Parathyroid adenoma (tissue), 2 donors: ENCODE data around the gene ALDH1L1.

ENCODE experiments used
- H2AFZ ChIP-seq: fragments of 300-600 bp; sonication (generic); one replicate; pipeline ENCODE4 v1.7.0; 2017; ENCODE audit warnings: antibody characterized with exemption, mild to moderate bottlenecking
- H3K27ac ChIP-seq: fragments of 300-600 bp; sonication (generic); one replicate; pipeline ENCODE4 v1.7.0; 2017
- H3K27me3 ChIP-seq: fragments of 300-600 bp; sonication (generic); one replicate; pipeline ENCODE4 v1.7.0; 2017; ENCODE audit warnings: low read length; ENCODE audit not compliant: control insufficient read depth, insufficient read depth
- H3K36me3 ChIP-seq: fragments of 300-600 bp; sonication (generic); one replicate; pipeline ENCODE4 v1.7.0; 2017; ENCODE audit warnings: low read length; ENCODE audit not compliant: control insufficient read depth, insufficient read depth
- H3K4me1 ChIP-seq: fragments of 300-600 bp; sonication (generic); one replicate; pipeline ENCODE4 v1.7.0; 2017; ENCODE audit warnings: control low read depth
- H3K4me2 ChIP-seq: fragments of 300-600 bp; sonication (generic); one replicate; pipeline ENCODE4 v1.7.0; 2017; ENCODE audit warnings: low read length
- H3K4me3 ChIP-seq: fragments of 300-600 bp; sonication (generic); one replicate; pipeline ENCODE4 v1.7.0; 2017; ENCODE audit warnings: low read depth, low read length
- H3K79me2 ChIP-seq: fragments of 300-600 bp; sonication (generic); one replicate; pipeline ENCODE4 v1.7.0; 2017; ENCODE audit warnings: control low read depth
- H3K9ac ChIP-seq: fragments of 300-600 bp; sonication (generic); one replicate; pipeline ENCODE4 v1.7.0; 2017; ENCODE audit warnings: mild to moderate bottlenecking
- H3K9me3 ChIP-seq: fragments of 300-600 bp; sonication (generic); one replicate; pipeline ENCODE4 v1.7.0; 2017; ENCODE audit warnings: low read length; ENCODE audit not compliant: control insufficient read depth
- TF ChIP-seq, protein P1 (sequence below): fragments of 300-600 bp; sonication (generic); IDR thresholded peaks from one replicate; pipeline ENCODE4 v1.7.0; 2017; ENCODE audit warnings: antibody characterized with exemption, mild to moderate bottlenecking
- donor health status: primary hyperparathyroidism.

ALDH1L1 gene

GRCh38 chr3:126157083-126157768 is 23.2 kb downstream of the ALDH1L1 start:
- H3K9ac ChIP-seq: no peak overlapping the region
- H3K4me1 ChIP-seq: no peaks in the 10 kb centered on the region
- H3K4me2 ChIP-seq: no peak overlapping the region
- H3K79me2 ChIP-seq: no peaks in the 10 kb centered on the region
- TF ChIP-seq, protein P1, sequence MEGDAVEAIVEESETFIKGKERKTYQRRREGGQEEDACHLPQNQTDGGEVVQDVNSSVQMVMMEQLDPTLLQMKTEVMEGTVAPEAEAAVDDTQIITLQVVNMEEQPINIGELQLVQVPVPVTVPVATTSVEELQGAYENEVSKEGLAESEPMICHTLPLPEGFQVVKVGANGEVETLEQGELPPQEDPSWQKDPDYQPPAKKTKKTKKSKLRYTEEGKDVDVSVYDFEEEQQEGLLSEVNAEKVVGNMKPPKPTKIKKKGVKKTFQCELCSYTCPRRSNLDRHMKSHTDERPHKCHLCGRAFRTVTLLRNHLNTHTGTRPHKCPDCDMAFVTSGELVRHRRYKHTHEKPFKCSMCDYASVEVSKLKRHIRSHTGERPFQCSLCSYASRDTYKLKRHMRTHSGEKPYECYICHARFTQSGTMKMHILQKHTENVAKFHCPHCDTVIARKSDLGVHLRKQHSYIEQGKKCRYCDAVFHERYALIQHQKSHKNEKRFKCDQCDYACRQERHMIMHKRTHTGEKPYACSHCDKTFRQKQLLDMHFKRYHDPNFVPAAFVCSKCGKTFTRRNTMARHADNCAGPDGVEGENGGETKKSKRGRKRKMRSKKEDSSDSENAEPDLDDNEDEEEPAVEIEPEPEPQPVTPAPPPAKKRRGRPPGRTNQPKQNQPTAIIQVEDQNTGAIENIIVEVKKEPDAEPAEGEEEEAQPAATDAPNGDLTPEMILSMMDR: no peak
- H3K9me3 ChIP-seq: no peaks in the 10 kb centered on the region
- no peak overlapping the region for H3K27ac ChIP-seq
- no peak overlapping the region for H3K4me3 ChIP-seq
- H2AFZ ChIP-seq: no peak overlapping the region
- no peaks in the 10 kb centered on the region for H3K27me3 ChIP-seq
- H3K36me3 ChIP-seq: no peaks in the 10 kb centered on the region

DNA sequence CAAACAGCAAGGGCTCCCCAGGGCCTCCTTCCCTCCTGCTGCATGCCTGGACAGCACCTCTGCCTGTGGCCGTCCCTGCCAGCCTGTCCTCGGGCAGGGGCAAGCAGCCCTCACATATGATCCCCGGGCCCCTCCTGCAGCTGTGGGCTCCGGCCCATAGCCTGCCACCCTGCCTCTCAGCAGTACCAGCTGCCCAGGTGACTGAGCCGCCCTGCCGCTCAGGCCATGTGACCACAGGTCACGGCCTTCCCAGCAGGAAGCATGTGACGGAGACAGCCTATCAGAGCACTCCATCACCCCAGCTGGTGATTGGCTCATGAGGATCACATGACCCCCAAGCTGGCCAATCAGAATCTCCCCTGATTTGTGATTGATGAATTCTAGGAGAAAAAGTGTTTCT is 23.9 kb downstream of the ALDH1L1 start:
- Histone ChIP-seq H3K9ac (no peak overlapping the region), H3K4me2 (no peak overlapping the region), H3K36me3 (no peaks in the 10 kb centered on the region), H3K79me2 (no peaks in the 10 kb centered on the region), H3K4me1 (no peaks in the 10 kb centered on the region), H3K27ac (no peak overlapping the region), H3K4me3 (no peak overlapping the region), H3K9me3 (no peaks in the 10 kb centered on the region), H3K27me3 (no peaks in the 10 kb centered on the region), H2AFZ (no peak overlapping the region)
- TF ChIP-seq, protein P1: no peak

DNA sequence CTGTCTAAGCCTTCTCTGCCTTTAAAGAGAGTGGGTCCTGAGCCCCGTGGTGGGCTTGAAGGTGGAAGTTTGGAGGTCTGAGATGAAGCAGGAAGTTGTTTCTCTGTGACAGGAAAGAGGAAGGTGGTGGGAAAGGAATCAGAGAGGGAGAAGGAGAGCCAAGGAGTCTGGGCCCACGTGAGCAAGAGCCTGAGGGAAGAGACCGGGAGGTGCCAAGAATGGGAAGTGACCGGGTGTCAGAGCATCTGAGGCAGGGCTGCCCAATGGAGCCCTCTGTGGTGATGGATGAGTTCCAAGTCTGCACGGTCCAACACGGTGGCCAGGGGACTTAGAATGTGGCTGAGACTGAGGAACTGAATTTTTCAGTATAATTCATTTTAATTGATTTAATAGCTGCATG is 24.6 kb downstream of the ALDH1L1 start:
- H3K4me1 ChIP-seq: no peaks in the 10 kb centered on the region
- H2AFZ ChIP-seq: no peak overlapping the region
- H3K79me2 ChIP-seq: no peaks in the 10 kb centered on the region
- TF ChIP-seq, protein P1: no peak
- H3K9ac ChIP-seq: no peak overlapping the region
- no peaks in the 10 kb centered on the region for H3K27me3 ChIP-seq
- no peak overlapping the region for H3K4me3 ChIP-seq
- H3K27ac ChIP-seq: no peak overlapping the region
- H3K36me3 ChIP-seq: no peaks in the 10 kb centered on the region
- H3K9me3 ChIP-seq: no peaks in the 10 kb centered on the region
- no peak overlapping the region for H3K4me2 ChIP-seq

DNA sequence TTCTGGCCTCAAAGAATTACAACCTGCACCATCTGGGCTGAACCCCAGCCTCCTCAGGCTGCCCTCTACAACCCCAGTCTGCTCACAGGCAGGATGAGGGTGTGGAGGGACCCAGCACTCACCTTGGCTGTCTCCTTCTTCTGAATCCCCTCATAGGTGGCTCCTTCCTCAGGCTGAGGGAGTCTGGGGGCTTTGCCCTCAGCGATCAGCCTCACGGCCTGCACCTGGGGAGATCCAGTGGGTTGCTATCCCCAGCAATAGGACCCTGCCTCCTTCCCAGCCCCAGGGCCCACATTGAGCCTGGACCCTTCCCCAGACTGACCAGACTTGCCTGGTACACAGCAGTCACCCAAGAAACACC is 25.1 kb downstream of the ALDH1L1 start:
- H3K4me3 ChIP-seq: no peak overlapping the region
- no peaks in the 10 kb centered on the region for H3K9me3 ChIP-seq
- no peaks in the 10 kb centered on the region for H3K79me2 ChIP-seq
- H3K4me1 ChIP-seq: no peaks in the 10 kb centered on the region
- no peaks in the 10 kb centered on the region for H3K27me3 ChIP-seq
- TF ChIP-seq, protein P1: no peak
- H3K4me2 ChIP-seq: no peak overlapping the region
- H3K27ac ChIP-seq: no peak overlapping the region
- no peak overlapping the region for H3K9ac ChIP-seq
- H3K36me3 ChIP-seq: no peaks in the 10 kb centered on the region
- H2AFZ ChIP-seq: no peak overlapping the region
